Dedifferentiated amniotic fluid mesenchymal stem cell (primary cell): ENCODE measurements around the gene CFAP100.

Experiments used
- DNase-seq: peaks from one replicate; pipeline ENCODE4 v3.0.0-alpha.2; 2016; ENCODE audit errors: extremely low spot score

The CFAP100 gene

GRCh38 chr3:126440709-126440995, 45.9 kb downstream of the CFAP100 start:
- DNase-seq, result no peak

- no peak for DNase-seq
These were observed 46.7 kb downstream of the CFAP100 start for GRCh38 chr3:126441256-126441880.

- DNase-seq, result no peak
These were observed 47.6 kb downstream of the CFAP100 start for GRCh38 chr3:126442094-126442855.

- no peak for DNase-seq
These were observed 48.1 kb downstream of the CFAP100 start for GRCh38 chr3:126442856-126443242.

- no peak for DNase-seq
These were observed 50.8 kb downstream of the CFAP100 start for GRCh38 chr3:126445506-126445905.

GRCh38 chr3:126446301-126446700, 51.6 kb downstream of the CFAP100 start:
- no peak for DNase-seq

- no peak for DNase-seq
These were observed 52.1 kb downstream of the CFAP100 start for GRCh38 chr3:126446791-126447190.

- no peak for DNase-seq
These were observed 52.9 kb downstream of the CFAP100 start for GRCh38 chr3:126447456-126448106.

GRCh38 chr3:126448136-126448892, 53.6 kb downstream of the CFAP100 start:
- no peak for DNase-seq

GRCh38 chr3:126448893-126449180, 54.1 kb downstream of the CFAP100 start:
- DNase-seq, result no peak

- no peak for DNase-seq
These were observed 54.9 kb downstream of the CFAP100 start for GRCh38 chr3:126449621-126450051.

- DNase-seq, result no peak
These were observed 55.5 kb downstream of the CFAP100 start for GRCh38 chr3:126450219-126450618.

GRCh38 chr3:126450744-126451143, 56.0 kb downstream of the CFAP100 start:
- no peak for DNase-seq

GRCh38 chr3:126451511-126451910, 56.8 kb downstream of the CFAP100 start:
- DNase-seq, result no peak

GRCh38 chr3:126452213-126452612, 57.5 kb downstream of the CFAP100 start:
- DNase-seq, result no peak

- DNase-seq, result no peak
These were observed 59.3 kb downstream of the CFAP100 start for GRCh38 chr3:126454025-126454424.

- DNase-seq, result no peak
These were observed 59.9 kb downstream of the CFAP100 start for GRCh38 chr3:126454437-126455198.

GRCh38 chr3:126456211-126456610, 61.5 kb downstream of the CFAP100 start:
- DNase-seq, result no peak

GRCh38 chr3:126456766-126457388, 62.2 kb downstream of the CFAP100 start:
- DNase-seq, result no peak

- DNase-seq, result no peak
These were observed 64.5 kb downstream of the CFAP100 start for GRCh38 chr3:126459111-126459762.

GRCh38 chr3:126459763-126460127, 65.0 kb downstream of the CFAP100 start:
- DNase-seq, result no peak
